Adrenal gland (tissue), 5 donors: ENCODE data around the gene LOXL1.

Experiments used
- POLR2A ChIP-seq, 2 donors: fragments of 450-650 bp; IDR thresholded peaks; one replicate each; pipeline ENCODE4 v1.6.1; 2017; ENCODE audit warnings: antibody characterized with exemption in 2 of 2, mild to moderate bottlenecking in 2 of 2, moderate library complexity in 1 of 2
- TF ChIP-seq, protein P1 (sequence below), 6 experiments: fragments of 450-650 bp in 4 of 6; fragments of 200-600 bp in 2 of 6; sonication (generic) in 1 of 6; IDR thresholded peaks; 1 replicate in 5 of 6; 2 replicates in 1 of 6; pipeline versions ENCODE4 v1.5.1 to v1.8.0; 2016 to 2021; ENCODE audit warnings: antibody characterized with exemption in 6 of 6, mild to moderate bottlenecking in 2 of 6, moderate library complexity in 1 of 6
- donor health status: DM: no; HTN: no; CAD: no.

DNA sequence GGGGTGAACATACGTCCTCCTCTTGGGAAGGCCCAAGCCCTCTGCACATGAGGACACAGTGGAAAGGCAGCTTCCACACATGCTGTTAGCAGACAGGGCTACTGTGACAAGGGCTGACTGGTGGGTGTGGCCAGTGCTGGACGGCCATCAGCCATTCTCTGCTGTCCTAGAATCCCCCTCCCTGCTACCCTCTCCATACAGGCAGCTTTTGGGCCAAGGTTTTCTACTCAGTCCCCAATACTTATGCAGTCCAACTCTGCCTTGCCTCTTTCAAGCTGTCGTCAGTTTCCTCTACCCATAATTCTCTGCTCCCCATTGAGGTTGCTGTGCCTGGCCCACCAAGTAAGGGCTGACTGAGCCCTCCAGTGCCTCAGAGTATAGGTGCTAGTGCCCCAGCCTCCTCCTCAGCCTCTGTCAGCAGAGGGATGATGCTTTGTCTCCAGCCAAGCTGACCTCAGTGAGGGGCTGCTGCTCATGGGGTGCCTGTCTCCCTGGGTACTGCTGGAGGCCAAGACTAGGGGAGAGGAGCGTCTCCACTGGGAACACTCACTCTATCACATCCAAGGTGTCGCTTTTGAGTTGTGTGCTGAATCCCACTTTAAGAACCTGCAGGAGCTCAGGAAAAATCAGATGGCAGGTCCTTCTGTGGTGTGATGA is 2.8 kb downstream of the LOXL1 start:
- TF ChIP-seq, protein P1, sequence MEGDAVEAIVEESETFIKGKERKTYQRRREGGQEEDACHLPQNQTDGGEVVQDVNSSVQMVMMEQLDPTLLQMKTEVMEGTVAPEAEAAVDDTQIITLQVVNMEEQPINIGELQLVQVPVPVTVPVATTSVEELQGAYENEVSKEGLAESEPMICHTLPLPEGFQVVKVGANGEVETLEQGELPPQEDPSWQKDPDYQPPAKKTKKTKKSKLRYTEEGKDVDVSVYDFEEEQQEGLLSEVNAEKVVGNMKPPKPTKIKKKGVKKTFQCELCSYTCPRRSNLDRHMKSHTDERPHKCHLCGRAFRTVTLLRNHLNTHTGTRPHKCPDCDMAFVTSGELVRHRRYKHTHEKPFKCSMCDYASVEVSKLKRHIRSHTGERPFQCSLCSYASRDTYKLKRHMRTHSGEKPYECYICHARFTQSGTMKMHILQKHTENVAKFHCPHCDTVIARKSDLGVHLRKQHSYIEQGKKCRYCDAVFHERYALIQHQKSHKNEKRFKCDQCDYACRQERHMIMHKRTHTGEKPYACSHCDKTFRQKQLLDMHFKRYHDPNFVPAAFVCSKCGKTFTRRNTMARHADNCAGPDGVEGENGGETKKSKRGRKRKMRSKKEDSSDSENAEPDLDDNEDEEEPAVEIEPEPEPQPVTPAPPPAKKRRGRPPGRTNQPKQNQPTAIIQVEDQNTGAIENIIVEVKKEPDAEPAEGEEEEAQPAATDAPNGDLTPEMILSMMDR (IDR thresholded peaks at IDR 0.05) = no peak
- no peak for TF ChIP-seq POLR2A (IDR thresholded peaks at IDR 0.05)
